ENCODE data around the gene ITIH1. TPM values are rescaled to one million over a fixed set of nuclear protein-coding genes. Genes with fewer than 3 reads are reported as not detected.
A peak's percentile ranks its signal among the peaks of the same experiment; 100 is the strongest.
"Not testable (repeated sequence)": the region's sequence is repeated elsewhere in the genome, so short reads cannot be mapped to it uniquely, and the experiment has no call there.

ITIH1 gene
- total RNA-seq, 2 experiments from 2014 or later, result not detected

- no peaks in the 10 kb centered on the region for H3K9me3 Mint-ChIP-seq
- Histone ChIP-seq H3K27ac (ENCODE audit: low read depth in 1 of 2, low read length in 2 of 2) (no peak overlapping the region), H3K4me3 (ENCODE audit: low read length) (no peak overlapping the region), H3K27me3 (ENCODE audit: control insufficient read depth in 1 of 2, insufficient read depth in 2 of 2, low read length in 2 of 2) (no peaks in the 10 kb centered on the region), H3K36me3 (ENCODE audit: insufficient read depth, low read length) (no peaks in the 10 kb centered on the region), H3K4me1 (ENCODE audit: insufficient read depth, low read length) (peaks cover 14% of the 10 kb centered on the region), H3K9me3 (ENCODE audit: control insufficient read depth in 1 of 2, insufficient read depth in 1 of 2, low read length in 2 of 2) (no peaks in the 10 kb centered on the region)
- intact Hi-C loops (cut with DNase I, micrococcal nuclease), result no loop called here
- no peak for TF ChIP-seq CTCF (IDR thresholded peaks at IDR 0.05)
- H3K27ac Mint-ChIP-seq, result no peak overlapping the region
- ChIA-PET CTCF (no interaction called here), POLR2A (no interaction called here)
- DNase-seq (peak in 1 of 14 experiments; percentile 3), ATAC-seq (ENCODE audit: poor library complexity) (no peak)
- peaks cover 3% of the 10 kb centered on the region for H3K36me3 Mint-ChIP-seq (ENCODE audit: low read depth)
- peaks cover 16% of the 10 kb centered on the region for H3K4me1 Mint-ChIP-seq (ENCODE audit: low read depth)
- H3K27me3 Mint-ChIP-seq, result no peaks in the 10 kb centered on the region
- H3K4me3 Mint-ChIP-seq, result peak overlapping the region; percentile 4
Observed at GRCh38 chr3:52774066-52774713, 3.2 kb upstream of the ITIH1 start.

- TF ChIP-seq CTCF (IDR thresholded peaks at IDR 0.05), result no peak
- H3K27me3 ChIP-seq (ENCODE audit: control insufficient read depth in 1 of 2, insufficient read depth in 2 of 2, low read length in 2 of 2), result no peaks in the 10 kb centered on the region
- H3K27me3 Mint-ChIP-seq, result no peaks in the 10 kb centered on the region
- H3K36me3 ChIP-seq (ENCODE audit: insufficient read depth, low read length), result no peaks in the 10 kb centered on the region
- no peak overlapping the region for H3K4me3 ChIP-seq (ENCODE audit: low read length)
- no peak overlapping the region for H3K27ac ChIP-seq (ENCODE audit: low read depth in 1 of 2, low read length in 2 of 2)
- intact Hi-C loops (cut with DNase I, micrococcal nuclease), result no loop called here
- H3K4me1 ChIP-seq (ENCODE audit: insufficient read depth, low read length), result peaks cover 5% of the 10 kb centered on the region
- POLR2A ChIA-PET, result no interaction called here
- no peaks in the 10 kb centered on the region for H3K9me3 Mint-ChIP-seq
- no peaks in the 10 kb centered on the region for H3K36me3 Mint-ChIP-seq (ENCODE audit: low read depth)
- H3K4me1 Mint-ChIP-seq (ENCODE audit: low read depth), result peaks cover 6% of the 10 kb centered on the region
- H3K27ac Mint-ChIP-seq, result no peak overlapping the region
- CTCF ChIA-PET, result no interaction called here
- peak overlapping the region; percentile 4 for H3K4me3 Mint-ChIP-seq
- H3K9me3 ChIP-seq (ENCODE audit: control insufficient read depth in 1 of 2, insufficient read depth in 1 of 2, low read length in 2 of 2), result no peaks in the 10 kb centered on the region
- DNase-seq (peak in 2 of 14 experiments; percentile 11 to 22), ATAC-seq (ENCODE audit: poor library complexity) (no peak)
Observed at GRCh38 chr3:52774901-52775864, 2.2 kb upstream of the ITIH1 start.

- no peaks in the 10 kb centered on the region for H3K36me3 ChIP-seq (ENCODE audit: insufficient read depth, low read length)
- no peaks in the 10 kb centered on the region for H3K27me3 ChIP-seq (ENCODE audit: control insufficient read depth in 1 of 2, insufficient read depth in 2 of 2, low read length in 2 of 2)
- peaks cover 5% of the 10 kb centered on the region for H3K4me1 Mint-ChIP-seq (ENCODE audit: low read depth)
- no peaks in the 10 kb centered on the region for H3K9me3 ChIP-seq (ENCODE audit: control insufficient read depth in 1 of 2, insufficient read depth in 1 of 2, low read length in 2 of 2)
- no peaks in the 10 kb centered on the region for H3K9me3 Mint-ChIP-seq
- POLR2A ChIA-PET, result no interaction called here
- ATAC-seq (ENCODE audit: poor library complexity) (no peak), DNase-seq (peak in 1 of 14 experiments; percentile 1)
- no peak overlapping the region for H3K4me3 ChIP-seq (ENCODE audit: low read length)
- H3K27ac ChIP-seq (ENCODE audit: low read depth in 1 of 2, low read length in 2 of 2), result no peak overlapping the region
- H3K27ac Mint-ChIP-seq, result no peak overlapping the region
- CTCF ChIA-PET, result no interaction called here
- H3K4me1 ChIP-seq (ENCODE audit: insufficient read depth, low read length), result peaks cover 5% of the 10 kb centered on the region
- no peak for TF ChIP-seq CTCF (IDR thresholded peaks at IDR 0.05)
- H3K27me3 Mint-ChIP-seq, result no peaks in the 10 kb centered on the region
- intact Hi-C loops (cut with DNase I, micrococcal nuclease), result no loop called here
- no peak overlapping the region for H3K4me3 Mint-ChIP-seq
- no peaks in the 10 kb centered on the region for H3K36me3 Mint-ChIP-seq (ENCODE audit: low read depth)
Observed at GRCh38 chr3:52775877-52776276, 1.5 kb upstream of the ITIH1 start.

- H3K36me3 ChIP-seq (ENCODE audit: insufficient read depth, low read length); H3K27me3 Mint-ChIP-seq; H3K27ac ChIP-seq (ENCODE audit: low read depth in 1 of 2, low read length in 2 of 2); H3K27ac Mint-ChIP-seq; H3K4me3 ChIP-seq (ENCODE audit: low read length); intact Hi-C loops (cut with DNase I, micrococcal nuclease); H3K4me1 Mint-ChIP-seq (ENCODE audit: low read depth); H3K9me3 ChIP-seq (ENCODE audit: control insufficient read depth in 1 of 2, insufficient read depth in 1 of 2, low read length in 2 of 2); H3K4me3 Mint-ChIP-seq; H3K9me3 Mint-ChIP-seq; POLR2A ChIA-PET; H3K36me3 Mint-ChIP-seq (ENCODE audit: low read depth); H3K27me3 ChIP-seq (ENCODE audit: control insufficient read depth in 1 of 2, insufficient read depth in 2 of 2, low read length in 2 of 2); ATAC-seq (ENCODE audit: poor library complexity); H3K4me1 ChIP-seq (ENCODE audit: insufficient read depth, low read length); DNase-seq: not testable (repeated sequence)
- CTCF ChIA-PET, result interaction anchor here (0.7 kb wide), 1 partner anchor 354 kb away, joined by 4 read pairs; the partner anchor contains the start of gene RFT1
Observed at GRCh38 chr3:52776486-52776885, 913 bp upstream of the ITIH1 start.
